Neural cell (in vitro differentiated cells): ENCODE data around the gene CHADL. TPM values are rescaled to one million over a fixed set of nuclear protein-coding genes. Genes with fewer than 3 reads are reported as not detected.

Source experiments
- H2AFZ ChIP-seq: fragments of 200-600, 300-800 bp; sonication (generic), shearing (Covaris generic); 2 replicates; pipeline ENCODE4 v1.6.0; 2014; ENCODE audit warnings: low read depth, mild to moderate bottlenecking, antibody characterized with exemption, low read length, moderate library complexity
- H3F3A ChIP-seq: fragments of 200-600 bp; shearing (Covaris generic); 2 replicates; pipeline ENCODE4 v1.6.1; 2016; ENCODE audit warnings: mild to moderate bottlenecking, moderate library complexity, mixed read lengths, antibody characterized with exemption, low read length; ENCODE audit not compliant: insufficient read depth, poor library complexity, severe bottlenecking
- H3K27ac ChIP-seq: fragments of 200-600, 300-800 bp; sonication (generic), shearing (Covaris generic); 2 replicates; pipeline ENCODE4 v1.5.1; 2014; ENCODE audit warnings: mild to moderate bottlenecking, low read length, moderate library complexity
- H3K27me3 ChIP-seq: fragments of 300-800, 200-600 bp; sonication (generic), shearing (Covaris generic); 2 replicates; pipeline ENCODE4 v1.6.0; 2014; ENCODE audit warnings: mild to moderate bottlenecking, low read depth, low read length, moderate library complexity; ENCODE audit not compliant: insufficient read depth
- H3K36me3 ChIP-seq: fragments of 300-800, 200-600 bp; sonication (generic), shearing (Covaris generic); 2 replicates; pipeline ENCODE4 v1.5.1; 2014; ENCODE audit warnings: mild to moderate bottlenecking, antibody characterized with exemption, low read length, moderate library complexity; ENCODE audit not compliant: insufficient read depth
- H3K4me2 ChIP-seq: fragments of 300-800, 200-600 bp; sonication (generic), shearing (Covaris generic); 2 replicates; pipeline ENCODE4 v1.6.0; 2014; ENCODE audit warnings: mild to moderate bottlenecking, low read length
- H3K4me3 ChIP-seq: fragments of 300-800, 200-600 bp; sonication (generic), shearing (Covaris generic); 2 replicates; pipeline ENCODE4 v1.5.1; 2014; ENCODE audit warnings: mild to moderate bottlenecking, low read length, moderate library complexity
- H3K79me2 ChIP-seq: fragments of 200-600 bp; shearing (Covaris generic); replicated peaks from 2 replicates; pipeline ENCODE4 v1.6.0; 2014; ENCODE audit warnings: mild to moderate bottlenecking, low read length, moderate library complexity; ENCODE audit not compliant: insufficient read depth
- H3K9ac ChIP-seq: fragments of 300-800, 200-600 bp; sonication (generic), shearing (Covaris generic); 2 replicates; pipeline ENCODE4 v1.6.1; 2016; ENCODE audit warnings: mild to moderate bottlenecking, low read length, mixed read lengths
- H3K9me2 ChIP-seq: fragments of 200-600 bp; shearing (Covaris generic); 2 replicates; pipeline ENCODE4 v1.6.1; 2016; ENCODE audit warnings: mild to moderate bottlenecking, low read length, mixed read lengths; ENCODE audit not compliant: insufficient read depth
- H3K9me3 ChIP-seq: fragments of 200-600, 300-800 bp; sonication (generic), shearing (Covaris generic); 2 replicates; pipeline ENCODE4 v1.6.1; 2016; ENCODE audit warnings: mild to moderate bottlenecking, mixed run types, low read length, moderate library complexity, mixed read lengths
- H4K20me1 ChIP-seq: fragments of 200-600 bp; shearing (Covaris generic); 2 replicates; pipeline ENCODE4 v1.6.1; 2016; ENCODE audit warnings: mild to moderate bottlenecking, mixed run types; ENCODE audit not compliant: insufficient read depth
- CTCF ChIP-seq: fragments of 450-650 bp; IDR thresholded peaks from 2 replicates; pipeline ENCODE4 v1.5.1; 2014; ENCODE audit warnings: antibody characterized with exemption, mild to moderate bottlenecking, moderate library complexity; ENCODE audit not compliant: poor library complexity, severe bottlenecking
- EP300 ChIP-seq: fragments of 450-650 bp; conservative IDR thresholded peaks from 2 replicates; pipeline ENCODE4 v1.6.1; 2014; ENCODE audit warnings: antibody characterized with exemption, mild to moderate bottlenecking, moderate library complexity; ENCODE audit not compliant: poor library complexity, severe bottlenecking
- EZH2 ChIP-seq: fragments of 200-600, 300-800 bp; shearing (Covaris generic), sonication (generic); IDR thresholded peaks from 2 replicates; pipeline ENCODE4 v1.6.1; 2014; ENCODE audit warnings: antibody characterized with exemption, low read length, borderline replicate concordance, mild to moderate bottlenecking; ENCODE audit not compliant: insufficient read depth, poor library complexity, severe bottlenecking
- MXI1 ChIP-seq: fragments of 450-650 bp; conservative IDR thresholded peaks from 2 replicates; pipeline ENCODE4 v1.6.1; 2014; ENCODE audit warnings: antibody characterized with exemption, mild to moderate bottlenecking; ENCODE audit not compliant: poor library complexity, severe bottlenecking
- POLR2AphosphoS5 ChIP-seq: IDR thresholded peaks from 2 replicates; pipeline ENCODE4 v1.6.1; 2012
- RAD21 ChIP-seq: fragments of 450-650 bp; conservative IDR thresholded peaks from 2 replicates; pipeline ENCODE4 v1.6.1; 2014; ENCODE audit warnings: antibody characterized with exemption, mild to moderate bottlenecking, moderate library complexity
- SMC3 ChIP-seq: fragments of 450-650 bp; conservative IDR thresholded peaks from 2 replicates; pipeline ENCODE4 v1.6.1; 2014; ENCODE audit warnings: antibody characterized with exemption, mild to moderate bottlenecking, moderate library complexity; ENCODE audit not compliant: poor library complexity
- TAF1 ChIP-seq: IDR thresholded peaks from 2 replicates; pipeline ENCODE4 v1.6.1; 2012; ENCODE audit warnings: low read depth
- polyA plus RNA-seq: library from polyadenylated mRNA; depleted of rRNA; stranded (reverse); fragments of >200 nt; gene quantifications from 2 replicates; pipeline ENCODE4 v1.2.3, GENCODE V29; 2014
- TF ChIP-seq, protein P1 (sequence below): IDR thresholded peaks from 2 replicates; pipeline ENCODE4 v1.6.1; 2012; ENCODE audit warnings: borderline replicate concordance

CHADL gene
- polyA plus RNA-seq, 1 donor from 2014 or later = 0.22 TPM

GRCh38 chr22:41280065-41280464 lies 39.3 kb upstream of the CHADL start:
- H3F3A ChIP-seq = no peaks in the 10 kb centered on the region
- H3K9ac ChIP-seq = no peak overlapping the region
- H3K4me3 ChIP-seq = no peak overlapping the region
- H3K4me2 ChIP-seq = no peak overlapping the region
- H3K9me2 ChIP-seq = no peaks in the 10 kb centered on the region
- peaks cover 4% of the 10 kb centered on the region for H3K36me3 ChIP-seq
- no peak overlapping the region for H2AFZ ChIP-seq
- no peaks in the 10 kb centered on the region for H3K9me3 ChIP-seq
- no peak for TF ChIP-seq POLR2AphosphoS5
- TF ChIP-seq, protein P1, sequence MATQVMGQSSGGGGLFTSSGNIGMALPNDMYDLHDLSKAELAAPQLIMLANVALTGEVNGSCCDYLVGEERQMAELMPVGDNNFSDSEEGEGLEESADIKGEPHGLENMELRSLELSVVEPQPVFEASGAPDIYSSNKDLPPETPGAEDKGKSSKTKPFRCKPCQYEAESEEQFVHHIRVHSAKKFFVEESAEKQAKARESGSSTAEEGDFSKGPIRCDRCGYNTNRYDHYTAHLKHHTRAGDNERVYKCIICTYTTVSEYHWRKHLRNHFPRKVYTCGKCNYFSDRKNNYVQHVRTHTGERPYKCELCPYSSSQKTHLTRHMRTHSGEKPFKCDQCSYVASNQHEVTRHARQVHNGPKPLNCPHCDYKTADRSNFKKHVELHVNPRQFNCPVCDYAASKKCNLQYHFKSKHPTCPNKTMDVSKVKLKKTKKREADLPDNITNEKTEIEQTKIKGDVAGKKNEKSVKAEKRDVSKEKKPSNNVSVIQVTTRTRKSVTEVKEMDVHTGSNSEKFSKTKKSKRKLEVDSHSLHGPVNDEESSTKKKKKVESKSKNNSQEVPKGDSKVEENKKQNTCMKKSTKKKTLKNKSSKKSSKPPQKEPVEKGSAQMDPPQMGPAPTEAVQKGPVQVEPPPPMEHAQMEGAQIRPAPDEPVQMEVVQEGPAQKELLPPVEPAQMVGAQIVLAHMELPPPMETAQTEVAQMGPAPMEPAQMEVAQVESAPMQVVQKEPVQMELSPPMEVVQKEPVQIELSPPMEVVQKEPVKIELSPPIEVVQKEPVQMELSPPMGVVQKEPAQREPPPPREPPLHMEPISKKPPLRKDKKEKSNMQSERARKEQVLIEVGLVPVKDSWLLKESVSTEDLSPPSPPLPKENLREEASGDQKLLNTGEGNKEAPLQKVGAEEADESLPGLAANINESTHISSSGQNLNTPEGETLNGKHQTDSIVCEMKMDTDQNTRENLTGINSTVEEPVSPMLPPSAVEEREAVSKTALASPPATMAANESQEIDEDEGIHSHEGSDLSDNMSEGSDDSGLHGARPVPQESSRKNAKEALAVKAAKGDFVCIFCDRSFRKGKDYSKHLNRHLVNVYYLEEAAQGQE = no peak
- TF ChIP-seq TAF1 = no peak
- TF ChIP-seq EP300 = no peak
- TF ChIP-seq SMC3 = no peak
- no peak for TF ChIP-seq EZH2
- TF ChIP-seq RAD21 = no peak
- TF ChIP-seq CTCF = no peak
- TF ChIP-seq MXI1 = no peak
- H3K27ac ChIP-seq = no peak overlapping the region
- H3K79me2 ChIP-seq = peaks cover 11% of the 10 kb centered on the region
- no peaks in the 10 kb centered on the region for H4K20me1 ChIP-seq
- no peaks in the 10 kb centered on the region for H3K27me3 ChIP-seq

GRCh38 chr22:41274856-41275255 lies 34.1 kb upstream of the CHADL start:
- Histone ChIP-seq H3K27me3 (no peaks in the 10 kb centered on the region), H3K79me2 (no peaks in the 10 kb centered on the region), H3K4me2 (no peak overlapping the region), H3K9me2 (no peaks in the 10 kb centered on the region), H3K27ac (no peak overlapping the region), H2AFZ (no peak overlapping the region), H4K20me1 (no peaks in the 10 kb centered on the region), H3K4me3 (no peak overlapping the region), H3F3A (no peaks in the 10 kb centered on the region), H3K9me3 (no peaks in the 10 kb centered on the region), H3K36me3 (peaks cover 4% of the 10 kb centered on the region), H3K9ac (no peak overlapping the region)
- TF ChIP-seq CTCF = no peak
- no peak for TF ChIP-seq POLR2AphosphoS5
- TF ChIP-seq EZH2 = no peak
- no peak for TF ChIP-seq SMC3
- TF ChIP-seq TAF1 = no peak
- TF ChIP-seq, protein P1 = no peak
- TF ChIP-seq RAD21 = no peak
- no peak for TF ChIP-seq MXI1
- no peak for TF ChIP-seq EP300
